Endodermal cell (in vitro differentiated cells): ENCODE measurements around the gene DNAH1. TPM values are rescaled to one million over a fixed set of nuclear protein-coding genes. Genes with fewer than 3 reads are reported as not detected.

Source experiments
- DNase-seq: peaks from one replicate; pipeline ENCODE4 v3.0.0-alpha.2; 2017
- H3K27ac ChIP-seq: 2 replicates; pipeline ENCODE4 v1.5.1; 2013; ENCODE audit warnings: mild to moderate bottlenecking, low read depth, low read length, moderate library complexity
- H3K27me3 ChIP-seq: 2 replicates; pipeline ENCODE4 v1.6.1; 2013; ENCODE audit warnings: mild to moderate bottlenecking, low read length, moderate library complexity; ENCODE audit not compliant: insufficient read depth, control insufficient read depth, poor library complexity, severe bottlenecking
- H3K36me3 ChIP-seq: 2 replicates; pipeline ENCODE4 v1.7.0; 2013; ENCODE audit warnings: mild to moderate bottlenecking, low read length, moderate library complexity; ENCODE audit not compliant: control insufficient read depth, insufficient read depth
- H3K4me1 ChIP-seq: one replicate; pipeline ENCODE4 v1.7.0; 2013; ENCODE audit warnings: low read length; ENCODE audit not compliant: control insufficient read depth, insufficient read depth
- H3K4me3 ChIP-seq: 2 replicates; pipeline ENCODE4 v1.5.1; 2013; ENCODE audit warnings: mild to moderate bottlenecking, low read length, moderate library complexity
- H3K9ac ChIP-seq: 2 replicates; pipeline ENCODE4 v1.6.1; 2013; ENCODE audit warnings: mild to moderate bottlenecking, low read length, moderate library complexity; ENCODE audit not compliant: poor library complexity, severe bottlenecking; ENCODE audit errors: extremely low read depth
- H3K9me3 ChIP-seq: 2 replicates; pipeline ENCODE4 v1.6.1; 2013; ENCODE audit warnings: mild to moderate bottlenecking, low read length, moderate library complexity; ENCODE audit not compliant: control insufficient read depth
- H3K27ac Mint-ChIP-seq: 2 replicates; pipeline ENCODE4 v1.8.0; 2020; ENCODE audit warnings: mixed read lengths
- H3K27me3 Mint-ChIP-seq: 2 replicates; pipeline ENCODE4 v1.8.0; 2021; ENCODE audit warnings: mild to moderate bottlenecking, mixed read lengths; ENCODE audit not compliant: insufficient read depth
- H3K36me3 Mint-ChIP-seq: 2 replicates; pipeline ENCODE4 v1.8.0; 2020; ENCODE audit warnings: low read depth, mixed read lengths
- H3K4me1 Mint-ChIP-seq: 2 replicates; pipeline ENCODE4 v1.8.0; 2020; ENCODE audit warnings: mixed read lengths
- H3K4me3 Mint-ChIP-seq: 2 replicates; pipeline ENCODE4 v1.8.0; 2020; ENCODE audit warnings: mild to moderate bottlenecking, moderate library complexity, mixed read lengths
- H3K9me3 Mint-ChIP-seq: 2 replicates; pipeline ENCODE4 v1.8.0; 2020; ENCODE audit warnings: mild to moderate bottlenecking, mixed read lengths
- WGBS, 2 experiments: methylation state at CpG; one replicate each; pipeline versions ENCODE4 v1.1.5 to v1.1.7; 2013; ENCODE audit warnings: missing lambda C conversion rate in 2 of 2, mixed read lengths in 1 of 2; ENCODE audit not compliant: insufficient coverage in 1 of 2, insufficient read length in 1 of 2; 5-methylcytosine and 5-hydroxymethylcytosine counted together
- total RNA-seq, 2 donors: library from RNA; stranded (reverse); fragmentation: NEBNext Ultra II Directional in 1 of 2; extraction: Animal tissue kit (Norgen Biotek cat#: 25700) in 1 of 2; gene quantifications; 2 replicates in 1 of 2; 3 replicates in 1 of 2; pipeline ENCODE4 v1.2.1, GENCODE V29; 2021
- TF ChIP-seq, protein P1 (sequence below): fragments of 200-600 bp; sonication (generic); conservative IDR thresholded peaks from 2 replicates; pipeline ENCODE4 v1.5.0; 2021; ENCODE audit warnings: antibody characterized with exemption, mild to moderate bottlenecking

The DNAH1 gene
- total RNA-seq, 2 donors from 2014 or later: 4.9 to 5.5 TPM

DNA sequence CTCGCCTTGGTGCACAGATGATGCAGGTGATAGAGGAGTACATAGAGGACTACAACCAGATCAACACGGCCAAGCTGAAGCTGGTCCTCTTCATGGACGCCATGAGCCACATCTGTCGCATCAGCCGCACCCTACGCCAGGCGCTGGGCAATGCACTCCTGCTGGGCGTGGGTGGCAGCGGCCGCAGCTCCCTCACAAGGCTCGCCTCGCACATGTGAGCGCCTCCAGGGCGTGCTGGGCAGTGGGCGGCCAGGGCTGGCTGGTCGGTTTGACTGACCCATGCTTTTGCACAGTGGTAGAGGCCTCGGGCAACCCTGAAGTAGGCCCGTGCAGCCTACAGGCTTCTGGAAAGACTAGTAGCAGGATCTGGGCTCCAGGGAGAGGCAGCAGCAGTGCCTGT, 65.5 kb downstream of the DNAH1 start:
- Mint-ChIP-seq H3K27ac (no peak overlapping the region), H3K4me1 (peaks cover 3% of the 10 kb centered on the region), H3K9me3 (no peaks in the 10 kb centered on the region), H3K36me3 (no peaks in the 10 kb centered on the region), H3K27me3 (peaks cover 2% of the 10 kb centered on the region), H3K4me3 (no peak overlapping the region)
- no peaks in the 10 kb centered on the region for H3K27me3 ChIP-seq
- no peak overlapping the region for H3K4me3 ChIP-seq
- H3K4me1 ChIP-seq: no peaks in the 10 kb centered on the region
- DNase-seq: no peak
- TF ChIP-seq, protein P1, sequence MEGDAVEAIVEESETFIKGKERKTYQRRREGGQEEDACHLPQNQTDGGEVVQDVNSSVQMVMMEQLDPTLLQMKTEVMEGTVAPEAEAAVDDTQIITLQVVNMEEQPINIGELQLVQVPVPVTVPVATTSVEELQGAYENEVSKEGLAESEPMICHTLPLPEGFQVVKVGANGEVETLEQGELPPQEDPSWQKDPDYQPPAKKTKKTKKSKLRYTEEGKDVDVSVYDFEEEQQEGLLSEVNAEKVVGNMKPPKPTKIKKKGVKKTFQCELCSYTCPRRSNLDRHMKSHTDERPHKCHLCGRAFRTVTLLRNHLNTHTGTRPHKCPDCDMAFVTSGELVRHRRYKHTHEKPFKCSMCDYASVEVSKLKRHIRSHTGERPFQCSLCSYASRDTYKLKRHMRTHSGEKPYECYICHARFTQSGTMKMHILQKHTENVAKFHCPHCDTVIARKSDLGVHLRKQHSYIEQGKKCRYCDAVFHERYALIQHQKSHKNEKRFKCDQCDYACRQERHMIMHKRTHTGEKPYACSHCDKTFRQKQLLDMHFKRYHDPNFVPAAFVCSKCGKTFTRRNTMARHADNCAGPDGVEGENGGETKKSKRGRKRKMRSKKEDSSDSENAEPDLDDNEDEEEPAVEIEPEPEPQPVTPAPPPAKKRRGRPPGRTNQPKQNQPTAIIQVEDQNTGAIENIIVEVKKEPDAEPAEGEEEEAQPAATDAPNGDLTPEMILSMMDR: no peak
- H3K9ac ChIP-seq: no peak overlapping the region
- no peak overlapping the region for H3K27ac ChIP-seq
- 94 to 96% methylated on average over 16 to 18 of the region's 18 CpGs for WGBS, 2 experiments
- no peaks in the 10 kb centered on the region for H3K9me3 ChIP-seq
- H3K36me3 ChIP-seq: no peaks in the 10 kb centered on the region

DNA sequence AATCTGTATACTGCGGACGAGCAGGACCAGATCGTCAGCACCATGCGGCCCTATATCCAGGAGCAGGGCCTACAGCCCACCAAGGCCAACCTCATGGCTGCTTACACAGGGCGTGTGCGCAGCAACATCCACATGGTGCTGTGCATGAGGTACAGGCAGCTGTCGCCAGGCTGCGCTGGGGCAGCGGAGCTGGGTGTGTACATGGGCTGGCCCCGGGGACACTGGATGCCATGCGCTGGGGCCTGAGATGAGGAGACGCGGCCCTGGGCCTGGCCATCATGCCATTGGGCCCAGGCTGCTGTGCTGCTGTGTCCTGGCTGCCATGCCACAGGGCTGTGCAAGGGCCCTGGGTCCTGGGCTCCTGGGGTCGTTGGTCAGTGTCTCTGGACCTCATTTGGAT, 67.3 kb downstream of the DNAH1 start:
- H3K4me3 Mint-ChIP-seq: no peak overlapping the region
- no peak overlapping the region for H3K27ac ChIP-seq
- H3K27ac Mint-ChIP-seq: no peak overlapping the region
- DNase-seq: no peak
- TF ChIP-seq, protein P1: no peak
- H3K36me3 ChIP-seq: no peaks in the 10 kb centered on the region
- no peaks in the 10 kb centered on the region for H3K9me3 Mint-ChIP-seq
- no peaks in the 10 kb centered on the region for H3K4me1 ChIP-seq
- peaks cover 2% of the 10 kb centered on the region for H3K27me3 Mint-ChIP-seq
- H3K9ac ChIP-seq: no peak overlapping the region
- H3K9me3 ChIP-seq: no peaks in the 10 kb centered on the region
- no peaks in the 10 kb centered on the region for H3K27me3 ChIP-seq
- 90 to 92% methylated on average over 14 of the region's 14 CpGs for WGBS, 2 experiments
- no peaks in the 10 kb centered on the region for H3K36me3 Mint-ChIP-seq
- H3K4me3 ChIP-seq: no peak overlapping the region
- peaks cover 3% of the 10 kb centered on the region for H3K4me1 Mint-ChIP-seq

DNA sequence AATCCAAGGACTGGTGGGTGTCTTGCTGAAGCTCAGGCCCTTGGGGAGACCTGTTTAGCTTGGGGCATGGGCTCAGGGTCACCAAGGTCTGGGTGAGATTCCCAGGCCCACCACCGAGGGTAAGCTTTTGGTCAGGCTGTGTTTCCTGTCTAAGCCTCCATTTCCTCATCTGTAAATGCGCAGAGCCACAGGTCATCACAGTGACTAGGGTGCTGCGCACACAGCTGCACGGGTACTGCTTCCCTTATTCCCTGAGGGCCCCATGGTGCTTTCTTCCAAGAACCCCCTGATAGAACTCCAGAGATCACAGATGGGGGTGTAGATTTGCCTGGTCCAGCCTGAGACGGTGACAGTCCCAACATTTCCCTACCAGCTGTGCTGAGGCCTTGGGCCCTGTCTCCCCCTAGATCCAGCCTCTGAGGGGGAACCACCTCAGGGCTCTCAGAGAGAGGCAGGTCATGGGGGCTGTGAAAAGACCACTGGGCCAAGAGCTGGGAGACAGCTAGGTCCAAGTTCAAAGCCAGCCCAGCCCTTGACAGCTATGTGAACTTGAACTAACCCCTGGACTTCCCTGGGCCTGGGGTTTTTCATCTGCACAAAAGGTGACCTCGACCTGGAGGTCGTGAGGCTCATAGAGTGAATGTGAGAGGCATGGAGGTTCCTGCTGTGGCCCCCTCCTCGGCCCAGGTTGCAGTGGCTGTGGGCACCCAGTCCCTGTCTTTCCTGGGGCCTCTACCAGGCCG, 68.1 kb downstream of the DNAH1 start:
- 91 to 95% methylated on average over 6 to 9 of the region's 9 CpGs for WGBS, 2 experiments
- H3K9me3 ChIP-seq: no peaks in the 10 kb centered on the region

More for the DNA sequence above, 68.1 kb downstream of the DNAH1 start:
- no peak overlapping the region for H3K4me3 ChIP-seq
- TF ChIP-seq, protein P1: no peak
- Mint-ChIP-seq H3K27me3 (no peaks in the 10 kb centered on the region), H3K4me3 (no peak overlapping the region), H3K4me1 (peaks cover 3% of the 10 kb centered on the region), H3K9me3 (no peaks in the 10 kb centered on the region), H3K36me3 (no peaks in the 10 kb centered on the region), H3K27ac (no peak overlapping the region)
- no peaks in the 10 kb centered on the region for H3K27me3 ChIP-seq
- H3K9ac ChIP-seq: no peak overlapping the region
- no peak for DNase-seq
- H3K36me3 ChIP-seq: no peaks in the 10 kb centered on the region
- no peak overlapping the region for H3K27ac ChIP-seq
- H3K4me1 ChIP-seq: no peaks in the 10 kb centered on the region
